ENCODE data around the gene CDYL2. TPM values are rescaled to one million over a fixed set of nuclear protein-coding genes. Genes with fewer than 3 reads are reported as not detected.

Gene CDYL2
- total RNA-seq, 2 donors from 2014 or later = 9.9 to 12.8 TPM

- Histone ChIP-seq H3K27ac (ENCODE audit: low read depth, low read length) (no peak overlapping the region), H3K27me3 (ENCODE audit: control insufficient read depth, insufficient read depth, low read length, poor library complexity, severe bottlenecking) (no peaks in the 10 kb centered on the region), H3K4me1 (ENCODE audit: control insufficient read depth, insufficient read depth, low read length) (no peaks in the 10 kb centered on the region), H3K36me3 (ENCODE audit: control insufficient read depth, insufficient read depth, low read length) (no peaks in the 10 kb centered on the region), H3K4me3 (ENCODE audit: low read length) (no peak overlapping the region), H3K9ac (ENCODE audit: extremely low read depth, low read length, poor library complexity, severe bottlenecking) (no peak overlapping the region), H3K9me3 (ENCODE audit: control insufficient read depth, low read length) (no peaks in the 10 kb centered on the region)
- Mint-ChIP-seq H3K9me3 (no peaks in the 10 kb centered on the region), H3K4me3 (no peak overlapping the region), H3K27ac (no peak overlapping the region), H3K27me3 (ENCODE audit: insufficient read depth) (peaks cover 2% of the 10 kb centered on the region), H3K36me3 (ENCODE audit: low read depth) (peaks cover under 1% of the 10 kb centered on the region), H3K4me1 (no peaks in the 10 kb centered on the region)
- TF ChIP-seq, protein P1, sequence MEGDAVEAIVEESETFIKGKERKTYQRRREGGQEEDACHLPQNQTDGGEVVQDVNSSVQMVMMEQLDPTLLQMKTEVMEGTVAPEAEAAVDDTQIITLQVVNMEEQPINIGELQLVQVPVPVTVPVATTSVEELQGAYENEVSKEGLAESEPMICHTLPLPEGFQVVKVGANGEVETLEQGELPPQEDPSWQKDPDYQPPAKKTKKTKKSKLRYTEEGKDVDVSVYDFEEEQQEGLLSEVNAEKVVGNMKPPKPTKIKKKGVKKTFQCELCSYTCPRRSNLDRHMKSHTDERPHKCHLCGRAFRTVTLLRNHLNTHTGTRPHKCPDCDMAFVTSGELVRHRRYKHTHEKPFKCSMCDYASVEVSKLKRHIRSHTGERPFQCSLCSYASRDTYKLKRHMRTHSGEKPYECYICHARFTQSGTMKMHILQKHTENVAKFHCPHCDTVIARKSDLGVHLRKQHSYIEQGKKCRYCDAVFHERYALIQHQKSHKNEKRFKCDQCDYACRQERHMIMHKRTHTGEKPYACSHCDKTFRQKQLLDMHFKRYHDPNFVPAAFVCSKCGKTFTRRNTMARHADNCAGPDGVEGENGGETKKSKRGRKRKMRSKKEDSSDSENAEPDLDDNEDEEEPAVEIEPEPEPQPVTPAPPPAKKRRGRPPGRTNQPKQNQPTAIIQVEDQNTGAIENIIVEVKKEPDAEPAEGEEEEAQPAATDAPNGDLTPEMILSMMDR (conservative IDR thresholded peaks at IDR 0.05) = no peak
- no peak for DNase-seq
- 72 to 73% methylated on average over 9 to 10 of the region's 10 CpGs for WGBS, 2 experiments (ENCODE audit: insufficient coverage in 1 of 2, insufficient read length in 1 of 2)
These were observed 114.9 kb downstream of the CDYL2 start for GRCh38 chr16:80689487-80689886.

DNA sequence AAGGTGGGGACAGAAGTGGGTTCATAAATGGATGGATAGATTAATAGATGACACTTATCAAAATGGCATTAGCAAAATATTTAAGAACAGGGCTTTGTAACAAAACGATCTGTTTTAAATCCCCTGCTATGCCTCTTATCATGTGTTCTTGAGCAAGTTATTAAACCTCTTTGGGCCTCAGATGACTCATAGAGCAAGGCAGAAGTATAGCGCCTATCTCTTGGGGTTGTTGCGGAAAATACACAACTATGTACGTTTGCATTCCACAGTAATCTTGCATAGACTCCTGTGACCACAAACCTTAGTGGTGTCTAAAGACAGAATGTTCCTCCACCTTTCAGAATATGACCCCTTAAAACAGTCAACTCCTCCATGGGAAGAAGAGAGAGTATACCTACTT, 116.8 kb downstream of the CDYL2 start:
- Mint-ChIP-seq H3K4me1 (no peaks in the 10 kb centered on the region), H3K9me3 (no peaks in the 10 kb centered on the region), H3K27ac (no peak overlapping the region), H3K36me3 (ENCODE audit: low read depth) (peaks cover 9% of the 10 kb centered on the region), H3K27me3 (ENCODE audit: insufficient read depth) (peaks cover 7% of the 10 kb centered on the region), H3K4me3 (no peak overlapping the region)
- H3K4me3 ChIP-seq (ENCODE audit: low read length) = no peak overlapping the region
- no peak for DNase-seq
- no peak overlapping the region for H3K27ac ChIP-seq (ENCODE audit: low read depth, low read length)
- 82 to 93% methylated on average over 4 of the region's 4 CpGs for WGBS, 2 experiments (ENCODE audit: insufficient coverage in 1 of 2, insufficient read length in 1 of 2)
- H3K9me3 ChIP-seq (ENCODE audit: control insufficient read depth, low read length) = no peaks in the 10 kb centered on the region
- H3K27me3 ChIP-seq (ENCODE audit: control insufficient read depth, insufficient read depth, low read length, poor library complexity, severe bottlenecking) = no peaks in the 10 kb centered on the region
- H3K36me3 ChIP-seq (ENCODE audit: control insufficient read depth, insufficient read depth, low read length) = no peaks in the 10 kb centered on the region
- TF ChIP-seq, protein P1 (conservative IDR thresholded peaks at IDR 0.05) = no peak
- H3K4me1 ChIP-seq (ENCODE audit: control insufficient read depth, insufficient read depth, low read length) = no peaks in the 10 kb centered on the region
- no peak overlapping the region for H3K9ac ChIP-seq (ENCODE audit: extremely low read depth, low read length, poor library complexity, severe bottlenecking)

DNA sequence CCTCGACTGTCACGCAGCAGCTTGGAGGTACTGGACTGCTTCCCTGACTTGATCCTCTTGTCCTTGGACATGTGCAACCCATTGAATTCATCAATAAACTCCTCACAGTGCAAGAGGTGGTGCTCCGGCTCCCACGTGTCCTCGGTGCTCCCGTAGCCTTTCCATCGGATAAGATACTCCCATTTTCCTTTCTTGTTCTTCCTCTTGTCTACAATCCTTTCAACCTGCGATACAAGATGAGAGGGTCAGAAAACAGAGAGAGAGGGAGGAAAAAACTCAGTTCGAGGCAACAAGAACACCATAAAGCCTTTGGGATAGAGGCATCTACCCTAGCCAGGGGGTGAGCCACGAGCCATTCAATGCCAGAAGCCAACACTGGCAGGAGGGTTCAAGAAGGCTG, 119.5 kb downstream of the CDYL2 start:
- no peak for DNase-seq
- Histone ChIP-seq H3K36me3 (ENCODE audit: control insufficient read depth, insufficient read depth, low read length) (no peaks in the 10 kb centered on the region), H3K27ac (ENCODE audit: low read depth, low read length) (no peak overlapping the region), H3K27me3 (ENCODE audit: control insufficient read depth, insufficient read depth, low read length, poor library complexity, severe bottlenecking) (peaks cover 19% of the 10 kb centered on the region), H3K4me1 (ENCODE audit: control insufficient read depth, insufficient read depth, low read length) (no peaks in the 10 kb centered on the region), H3K4me3 (ENCODE audit: low read length) (no peak overlapping the region), H3K9ac (ENCODE audit: extremely low read depth, low read length, poor library complexity, severe bottlenecking) (no peak overlapping the region), H3K9me3 (ENCODE audit: control insufficient read depth, low read length) (no peaks in the 10 kb centered on the region)
- TF ChIP-seq, protein P1 (conservative IDR thresholded peaks at IDR 0.05) = no peak
- Mint-ChIP-seq H3K9me3 (no peaks in the 10 kb centered on the region), H3K27me3 (ENCODE audit: insufficient read depth) (peaks cover 19% of the 10 kb centered on the region), H3K4me3 (no peak overlapping the region), H3K36me3 (ENCODE audit: low read depth) (peaks cover 9% of the 10 kb centered on the region), H3K4me1 (no peaks in the 10 kb centered on the region), H3K27ac (no peak overlapping the region)
- 69 to 82% methylated on average over 4 to 10 of the region's 10 CpGs for WGBS, 2 experiments (ENCODE audit: insufficient coverage in 1 of 2, insufficient read length in 1 of 2)

Measured in endodermal cell (in vitro differentiated cells).